EL (cell line): Measurements from ENCODE around the gene IL1RAPL1.

Experiments
- DNase-seq: peaks from one replicate; pipeline ENCODE4 v3.0.0-alpha.2; 2016

IL1RAPL1 gene

DNA sequence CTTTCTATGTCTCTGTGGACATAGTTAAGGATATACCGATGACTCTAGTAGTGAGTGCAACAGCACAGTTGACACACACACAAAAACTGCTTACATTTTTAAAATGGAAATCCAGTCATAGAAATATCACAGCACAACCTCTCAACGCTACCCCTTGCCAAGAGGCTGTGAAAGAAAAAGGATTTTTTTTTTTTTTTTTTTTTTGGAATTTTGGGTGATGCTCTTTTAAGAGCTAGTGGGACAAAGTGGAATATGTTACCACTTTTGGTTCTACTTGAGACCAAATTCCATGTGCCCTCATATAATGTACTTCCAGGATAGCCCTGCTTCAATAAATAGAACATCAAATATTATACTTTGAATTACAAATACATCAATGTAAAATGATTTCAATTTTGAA is 1247.1 kb downstream of the IL1RAPL1 start:
- no peak for DNase-seq

DNA sequence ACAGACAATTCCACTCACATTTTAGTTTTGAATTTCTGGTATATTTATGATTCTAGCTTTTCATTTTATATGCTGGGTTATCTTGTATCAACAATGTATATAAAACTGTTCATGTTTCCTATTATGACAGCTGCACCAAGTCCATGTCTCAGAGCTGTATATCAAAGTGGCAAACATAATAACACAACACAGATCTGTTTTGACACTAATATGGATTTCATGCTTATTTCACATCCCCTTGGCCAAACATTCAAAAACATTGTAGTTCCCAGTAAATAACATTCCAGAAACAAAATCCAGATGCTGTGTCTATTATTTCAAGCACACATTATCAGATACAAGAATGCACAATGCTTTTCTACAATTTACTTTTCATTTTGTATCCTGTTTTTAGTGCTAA is 1247.5 kb downstream of the IL1RAPL1 start:
- no peak for DNase-seq

DNA sequence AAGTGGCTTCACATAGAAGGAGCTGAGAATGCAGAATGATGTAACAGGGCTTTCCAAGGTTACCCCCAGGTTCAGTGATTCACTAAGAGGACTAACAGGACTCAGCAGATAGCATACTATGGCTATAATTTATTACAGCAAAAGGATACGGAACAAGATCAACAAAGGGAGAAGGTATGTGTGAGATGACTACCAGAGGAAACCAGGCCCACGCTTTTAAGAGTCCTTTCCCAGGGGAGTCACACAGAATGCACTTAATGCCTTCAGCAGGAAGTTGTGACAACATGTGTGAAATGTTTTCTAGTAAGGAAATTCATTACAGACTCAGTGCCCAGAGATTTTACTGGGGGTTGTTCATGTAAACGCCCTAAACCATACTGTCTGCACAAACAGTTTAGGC is 1254.5 kb downstream of the IL1RAPL1 start:
- peak; percentile 2 for DNase-seq

GRCh38 chrX:29842552-29842951 is 1255.3 kb downstream of the IL1RAPL1 start:
- DNase-seq, result no peak

DNA sequence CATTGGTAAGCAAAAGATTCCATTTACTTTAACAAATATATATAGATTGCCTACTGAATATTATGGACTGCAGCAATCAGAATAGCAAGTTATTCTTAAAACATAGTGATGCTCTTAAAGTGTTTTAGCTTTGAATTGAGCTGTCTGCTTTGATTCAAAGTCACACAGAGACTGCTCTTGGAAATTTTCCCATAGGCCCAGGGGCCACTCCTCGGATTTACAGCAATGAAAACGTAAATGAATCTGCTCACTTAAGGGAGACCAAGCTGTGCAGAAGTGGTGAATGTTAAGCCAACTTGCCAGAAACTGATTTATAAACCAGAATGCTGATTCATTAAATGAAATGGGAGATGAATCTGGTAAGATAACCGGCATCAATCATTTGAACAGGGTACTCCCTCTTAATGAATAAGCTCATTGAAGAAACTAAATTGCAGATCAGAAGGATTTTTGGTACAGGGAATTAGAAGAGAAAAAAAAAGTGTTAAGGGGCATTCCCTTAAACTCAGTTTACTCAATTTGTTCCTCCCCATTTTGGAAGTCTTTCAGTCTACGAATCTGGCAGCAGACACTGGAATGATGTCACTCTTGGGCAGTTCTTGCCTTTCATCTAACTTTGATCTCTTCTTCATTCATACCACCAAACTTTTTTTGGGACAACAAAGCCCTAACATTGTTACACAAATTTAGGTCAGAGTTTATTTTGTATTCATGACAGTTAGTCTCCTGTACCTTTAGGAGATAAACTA is 1264.8 kb downstream of the IL1RAPL1 start:
- DNase-seq, result no peak

GRCh38 chrX:29852767-29853166 is 1265.5 kb downstream of the IL1RAPL1 start:
- DNase-seq, result no peak

GRCh38 chrX:29858714-29859113 is 1271.5 kb downstream of the IL1RAPL1 start:
- peak; percentile 17 for DNase-seq

GRCh38 chrX:29862126-29862677 is 1275.0 kb downstream of the IL1RAPL1 start:
- no peak for DNase-seq

- DNase-seq, result no peak
Measured at GRCh38 chrX:29867971-29868370, 1280.7 kb downstream of the IL1RAPL1 start.

- DNase-seq, result no peak
Measured at GRCh38 chrX:29869837-29870236, 1282.6 kb downstream of the IL1RAPL1 start.

DNA sequence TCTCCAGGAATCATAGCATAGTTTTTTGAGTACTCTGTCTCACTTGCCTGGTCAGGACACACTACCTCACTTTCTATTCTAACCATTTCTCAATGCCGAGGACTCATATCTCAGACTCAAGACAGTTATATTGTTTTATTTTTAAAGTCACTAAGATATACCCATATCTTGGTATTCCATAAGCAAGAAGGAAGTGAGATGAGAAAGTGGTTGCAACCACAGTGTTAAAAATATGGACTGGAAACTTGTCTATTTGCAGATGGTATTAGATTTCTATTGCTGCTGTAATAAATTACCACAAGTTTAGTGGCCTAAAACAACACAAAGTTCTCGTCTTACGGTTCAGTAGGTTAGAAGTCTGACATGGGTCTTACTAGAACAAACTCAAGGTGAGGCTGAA is 1283.4 kb downstream of the IL1RAPL1 start:
- no peak for DNase-seq

GRCh38 chrX:29872831-29873230 is 1285.6 kb downstream of the IL1RAPL1 start:
- DNase-seq, result no peak

DNA sequence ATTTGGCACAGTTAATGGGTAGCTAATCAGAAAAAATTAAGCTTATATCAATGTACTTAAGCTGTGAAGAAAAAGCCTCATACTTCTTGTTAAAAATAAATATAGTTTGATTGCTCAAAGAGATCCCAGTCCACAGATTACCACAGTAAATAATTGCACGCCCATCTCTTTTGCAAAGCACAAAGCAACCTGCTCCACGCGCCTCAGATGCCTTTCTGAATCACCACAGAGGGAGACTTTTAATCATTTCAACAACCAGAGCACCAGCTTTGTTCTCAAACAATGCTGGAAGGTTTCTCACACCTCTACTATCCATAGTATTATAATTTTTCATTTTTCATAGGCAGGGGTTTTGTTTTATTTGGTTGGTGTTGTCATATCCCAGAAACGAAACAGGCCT is 1289.5 kb downstream of the IL1RAPL1 start:
- no peak for DNase-seq

DNA sequence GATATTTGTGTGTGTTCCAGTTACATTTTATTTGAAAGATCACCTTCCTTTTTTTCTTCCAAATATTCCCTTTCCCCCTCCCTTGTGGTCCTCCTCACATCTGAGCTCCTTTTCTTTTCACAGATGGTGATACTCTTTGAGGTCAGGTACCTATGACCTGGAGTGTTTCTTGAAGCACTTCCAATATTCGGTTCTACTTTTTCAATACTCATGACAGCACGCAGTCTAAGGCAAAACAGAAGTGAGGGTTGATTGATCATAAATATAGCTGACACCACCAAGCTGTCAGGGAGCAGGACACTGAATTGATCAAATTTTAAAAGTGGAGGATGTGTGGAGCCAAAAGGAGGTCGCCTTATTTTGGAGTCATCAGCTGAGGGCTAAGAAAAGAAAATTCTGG is 1293.7 kb downstream of the IL1RAPL1 start:
- DNase-seq, result no peak

DNA sequence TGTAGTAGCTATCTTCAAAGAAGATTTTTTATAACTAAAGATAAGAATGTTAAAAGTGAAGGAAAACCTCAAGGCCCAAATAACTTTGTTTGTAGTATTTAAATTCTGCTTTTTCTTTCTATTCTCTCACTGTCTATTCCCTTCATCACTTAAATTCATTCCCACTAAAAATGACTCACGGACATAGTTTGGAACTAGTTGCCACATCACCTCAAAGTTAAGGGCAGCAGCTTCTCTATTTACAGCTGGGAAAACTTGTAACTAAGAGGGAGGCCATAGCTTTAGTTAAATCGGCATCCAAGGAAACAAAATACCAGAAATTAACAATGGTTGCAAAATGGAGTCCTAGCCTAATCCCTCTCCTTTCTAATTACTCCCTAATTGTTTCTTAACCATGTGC is 1302.8 kb downstream of the IL1RAPL1 start:
- DNase-seq, result peak; percentile 0

DNA sequence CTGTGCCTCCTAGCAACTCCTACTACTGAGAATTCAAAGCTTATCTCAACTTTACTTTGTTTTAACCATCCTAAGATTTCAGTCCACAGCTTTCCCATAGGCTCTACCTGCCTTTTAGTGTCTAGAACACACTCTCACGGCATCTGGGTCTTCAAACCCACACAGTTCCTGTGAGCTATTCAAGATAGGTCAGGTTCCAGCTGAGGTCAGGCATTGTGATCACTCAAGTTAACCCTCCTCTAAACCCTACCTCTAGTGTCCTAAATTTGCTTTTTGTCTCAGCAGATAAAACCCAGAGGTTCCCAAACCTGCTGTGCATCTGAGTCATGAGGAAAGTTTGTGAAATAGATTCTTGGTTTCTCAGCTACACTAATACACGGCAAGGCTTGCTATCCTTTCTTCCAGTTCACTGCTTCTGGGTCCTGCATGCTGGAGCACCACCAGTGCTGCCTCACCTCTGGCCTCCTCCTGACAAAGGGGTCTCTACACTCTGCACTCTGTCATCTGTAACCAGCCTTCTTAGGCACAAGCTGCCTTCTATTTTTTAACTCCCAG is 1303.5 kb downstream of the IL1RAPL1 start:
- DNase-seq, result no peak

DNA sequence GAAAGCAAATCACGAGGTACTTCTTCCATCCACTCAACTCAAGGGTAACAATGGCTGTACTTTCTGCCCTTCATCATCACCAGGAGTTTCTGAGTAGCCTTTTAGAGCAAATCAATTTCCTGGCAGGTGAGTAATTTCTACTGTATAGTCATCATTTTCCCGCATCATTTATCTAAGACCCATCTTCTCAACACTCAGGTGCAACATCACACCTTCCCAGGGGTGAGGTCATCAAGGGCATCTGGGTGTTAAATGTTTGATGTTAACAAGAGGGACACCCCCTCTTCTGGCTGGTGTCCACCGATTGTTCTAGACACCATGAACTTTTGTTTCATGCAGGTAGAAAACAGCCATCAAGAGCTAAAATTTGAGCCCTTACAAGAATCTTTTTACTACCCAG is 1314.8 kb downstream of the IL1RAPL1 start:
- DNase-seq, result no peak

DNA sequence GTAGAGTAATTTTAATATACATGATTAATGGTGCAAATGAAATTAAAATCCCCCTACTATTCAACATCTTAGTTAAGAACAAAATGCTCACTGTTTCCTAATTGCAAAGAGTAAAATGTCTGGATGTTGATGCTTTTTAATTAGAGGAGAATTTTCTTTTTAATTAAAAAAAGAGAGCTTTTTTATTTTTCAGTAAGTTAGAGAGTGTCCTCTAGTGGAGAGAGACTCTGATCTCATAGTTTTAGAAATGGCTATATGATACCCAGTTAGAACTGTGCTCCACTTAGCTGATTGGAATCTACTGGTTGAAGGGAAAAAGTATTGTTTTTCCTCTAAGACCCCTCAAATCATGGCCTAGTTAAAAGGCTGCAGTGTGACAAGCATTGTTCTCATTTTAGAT is 1316.1 kb downstream of the IL1RAPL1 start:
- DNase-seq, result no peak

DNA sequence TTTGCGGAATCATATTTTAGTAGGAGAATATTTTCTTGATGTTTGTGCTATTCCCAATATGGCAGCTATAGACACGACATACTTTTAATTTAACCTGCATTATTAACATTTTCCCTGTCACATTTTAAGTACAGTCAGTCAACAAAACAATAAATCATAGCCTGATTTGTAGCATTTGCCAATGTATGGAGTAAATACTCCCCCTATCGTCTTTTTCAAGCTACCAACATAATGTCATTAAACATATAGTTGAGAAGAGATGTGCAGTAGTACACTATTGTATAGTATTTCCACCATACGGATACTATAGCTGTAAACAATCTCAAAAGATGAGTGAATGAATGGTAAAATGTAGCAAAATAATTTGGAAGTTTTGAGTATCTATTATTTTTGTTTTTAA is 1324.4 kb downstream of the IL1RAPL1 start:
- DNase-seq, result no peak

- no peak for DNase-seq
Measured at GRCh38 chrX:29913647-29914046, 1326.4 kb downstream of the IL1RAPL1 start.

DNA sequence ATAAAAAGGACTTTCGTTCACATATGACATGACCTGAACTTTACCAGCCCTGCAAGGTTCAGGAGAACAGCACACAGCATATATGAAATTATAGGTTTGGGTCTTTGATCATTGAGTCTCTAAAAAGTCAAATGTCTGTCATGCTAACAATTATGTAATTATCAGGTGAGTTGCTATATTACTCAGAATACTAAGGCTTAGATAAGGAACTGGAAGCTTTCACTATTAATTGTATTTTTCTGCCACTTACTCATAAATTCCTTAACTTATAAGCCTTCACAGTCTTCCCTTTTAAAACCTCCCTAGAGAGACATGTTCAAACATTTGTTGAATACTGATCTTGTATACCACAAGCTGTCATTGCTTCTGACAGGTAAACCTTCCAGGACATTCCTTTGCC is 1335.4 kb downstream of the IL1RAPL1 start:
- DNase-seq, result no peak

- no peak for DNase-seq
Measured at GRCh38 chrX:29926056-29926455, 1338.8 kb downstream of the IL1RAPL1 start.

GRCh38 chrX:29926659-29927058 is 1339.4 kb downstream of the IL1RAPL1 start:
- no peak for DNase-seq

- no peak for DNase-seq
Measured at GRCh38 chrX:29935455-29935854, 1348.2 kb downstream of the IL1RAPL1 start.

DNA sequence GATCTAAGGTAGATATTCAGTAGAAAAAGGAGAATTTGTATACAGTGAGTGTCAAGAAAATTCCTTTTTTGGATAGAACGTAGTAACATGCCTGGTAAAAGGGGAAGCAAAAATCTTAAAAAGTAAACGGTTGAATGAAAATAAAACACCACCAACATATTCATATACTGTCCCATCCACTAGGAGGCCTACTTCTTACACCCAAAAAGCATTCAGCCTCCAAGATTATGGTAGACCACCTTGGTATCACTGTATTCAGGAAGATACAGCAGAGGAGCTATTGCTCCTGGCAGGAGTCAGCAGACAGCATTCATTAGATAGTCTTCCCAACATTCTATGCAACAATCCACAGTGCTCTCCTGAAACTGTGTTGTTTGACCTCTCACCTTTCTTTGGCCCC is 1353.5 kb downstream of the IL1RAPL1 start:
- DNase-seq, result no peak
